Activated CD4-positive, alpha-beta T cell treated with anti-CD3 and anti-CD28 coated beads, Interleukin-2, amount 10 ng/mL, durations not matched to agents 7 days and 5 days (primary cell): ENCODE measurements around the gene ARG1. TPM values are rescaled to one million over a fixed set of nuclear protein-coding genes. Genes with fewer than 3 reads are reported as not detected.
A peak's percentile ranks its signal among the peaks of the same experiment; 100 is the strongest.
"Not testable (repeated sequence)": the region's sequence is repeated elsewhere in the genome, so short reads cannot be mapped to it uniquely, and the experiment has no call there.

Source experiments
- CTCF ChIA-PET: fragments of 350-600 bp; sonication (Branson Sonifier 250); formaldehyde crosslinking; loops from one replicate; lab custom pipeline; 2021; ENCODE audit warnings: antibody characterized with exemption; lab: Charles Lee
- POLR2A ChIA-PET: fragments of 350-600 bp; sonication (Branson Sonifier 250); formaldehyde crosslinking; loops from one replicate; lab custom pipeline; 2021; ENCODE audit warnings: antibody characterized with exemption; lab: Charles Lee
- DNase-seq: peaks from one replicate; pipeline ENCODE4 v3.0.0-alpha.2; 2020
- H3K27ac Mint-ChIP-seq: one replicate; pipeline ENCODE4 v1.8.0; 2021; ENCODE audit warnings: mild to moderate bottlenecking, moderate library complexity, mixed read lengths
- H3K27me3 Mint-ChIP-seq: one replicate; pipeline ENCODE4 v1.8.0; 2021; ENCODE audit warnings: mixed read lengths
- H3K36me3 Mint-ChIP-seq: one replicate; pipeline ENCODE4 v1.8.0; 2021; ENCODE audit warnings: low read depth, mixed read lengths
- H3K4me1 Mint-ChIP-seq: one replicate; pipeline ENCODE4 v1.8.0; 2021; ENCODE audit warnings: mixed read lengths
- H3K4me3 Mint-ChIP-seq: one replicate; pipeline ENCODE4 v1.8.0; 2021; ENCODE audit warnings: mild to moderate bottlenecking, moderate library complexity, mixed read lengths
- H3K9me3 Mint-ChIP-seq: one replicate; pipeline ENCODE4 v1.8.0; 2021; ENCODE audit warnings: mixed read lengths
- total RNA-seq, 2 experiments: library from RNA; stranded (reverse); gene quantifications; one replicate each; pipeline ENCODE4 v1.2.3, GENCODE V29; 2021

The ARG1 gene
- not detected for total RNA-seq

- no peaks in the 10 kb centered on the region for H3K4me1 Mint-ChIP-seq
- ChIA-PET CTCF (no interaction called here), POLR2A (no interaction called here)
- H3K27me3 Mint-ChIP-seq: no peaks in the 10 kb centered on the region
- peaks cover 2% of the 10 kb centered on the region for H3K36me3 Mint-ChIP-seq
- no peak within 1 kb of the TSS for H3K27ac Mint-ChIP-seq
- no peak within 1 kb of the TSS for H3K4me3 Mint-ChIP-seq
- no peaks in the 10 kb centered on the region for H3K9me3 Mint-ChIP-seq
- DNase-seq: no peak
These were observed at the start of gene ARG1 for GRCh38 chr6:131572686-131573415. Gene ARG1, plus strand, starts transcription at chr6:131573226. Its CDS starts 57 bp downstream, at chr6:131573283.

DNA sequence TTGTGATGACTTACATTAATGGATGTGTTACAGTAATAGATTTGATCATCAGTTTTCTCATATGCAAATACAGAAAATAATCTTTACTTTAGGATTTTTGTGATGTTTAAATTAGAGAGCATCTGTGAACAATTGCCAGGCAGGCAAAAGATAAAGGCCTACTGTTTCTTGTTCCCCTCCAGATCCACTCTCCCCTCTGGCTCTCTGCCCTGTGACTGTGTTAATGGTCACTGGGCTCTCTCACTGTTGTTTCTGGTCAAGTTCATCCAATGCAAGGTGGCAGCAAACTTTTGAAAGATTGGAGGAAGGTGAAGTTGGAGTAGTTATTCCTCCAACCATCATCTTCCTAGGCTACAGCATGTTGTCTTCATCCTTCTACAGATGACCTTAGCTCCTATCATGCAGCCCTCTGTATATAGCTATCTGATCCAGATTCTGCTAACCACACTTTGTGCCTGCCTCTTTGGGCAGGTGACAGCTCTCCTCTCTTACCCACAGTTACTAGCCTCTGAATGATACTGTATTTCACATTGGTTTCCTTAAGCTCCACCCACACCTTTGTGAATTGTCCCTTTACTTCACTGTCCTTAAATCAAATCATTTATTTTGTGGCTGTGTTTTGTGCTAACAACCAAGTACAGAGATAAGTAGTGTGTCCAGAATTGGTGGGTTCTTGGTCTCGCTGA lies 48.9 kb upstream of the ARG1 start:
- Mint-ChIP-seq H3K27me3 (peaks cover 2% of the 10 kb centered on the region), H3K4me3 (no peak overlapping the region), H3K36me3 (no peaks in the 10 kb centered on the region), H3K9me3 (peaks cover 5% of the 10 kb centered on the region), H3K4me1 (peaks cover 22% of the 10 kb centered on the region), H3K27ac (peak overlapping the region; percentile 33)
- POLR2A ChIA-PET: no interaction called here
- CTCF ChIA-PET: interaction anchor here (0.5 kb wide), 1 partner anchor 371 kb away, joined by 3 read pairs; no protein-coding TSS in a partner anchor
- DNase-seq: no peak

DNA sequence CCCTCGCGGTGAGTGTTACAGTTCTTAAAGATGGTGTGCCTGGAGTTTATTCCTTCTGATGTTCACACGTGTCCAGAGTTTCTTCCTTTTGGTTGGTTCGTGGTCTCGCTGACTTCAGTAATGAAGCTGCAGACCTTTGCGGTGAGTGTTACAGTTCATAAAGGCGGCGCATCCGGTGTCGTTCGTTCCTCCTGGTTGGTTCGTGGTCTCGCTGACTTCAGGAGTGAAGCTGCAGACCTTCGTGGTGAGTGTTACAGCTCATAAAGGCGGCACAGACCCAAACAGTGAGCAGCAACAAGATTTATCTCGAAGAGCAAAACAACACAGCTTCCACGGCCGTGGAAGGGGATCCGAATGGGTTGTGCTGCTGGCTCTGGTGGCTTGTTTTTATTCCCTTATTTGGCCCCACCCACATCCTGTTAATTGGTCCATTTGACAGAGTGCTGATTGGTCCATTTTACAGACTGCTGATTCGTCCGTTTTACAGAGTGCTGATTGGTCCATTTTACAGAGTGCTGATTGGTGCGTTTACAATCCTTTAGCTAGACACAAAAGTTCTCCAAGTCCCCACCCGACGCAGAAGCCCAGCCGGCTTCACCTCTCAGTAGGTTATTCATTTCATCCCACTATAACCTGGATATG lies 48.2 kb upstream of the ARG1 start:
- no peak overlapping the region for H3K4me3 Mint-ChIP-seq

GRCh38 chr6:131530936-131531335 lies 42.1 kb upstream of the ARG1 start:
- CTCF ChIA-PET: interaction anchor here (1.0 to 4.0 kb wide), 3 partner anchors 332 to 392 kb away, joined by 3 to 27 read pairs (median 19); no protein-coding TSS in a partner anchor
- DNase-seq, H3K36me3 Mint-ChIP-seq, H3K9me3 Mint-ChIP-seq, H3K4me3 Mint-ChIP-seq, H3K27me3 Mint-ChIP-seq, POLR2A ChIA-PET: not testable (repeated sequence)
- Mint-ChIP-seq H3K4me1 (peaks cover 55% of the 10 kb centered on the region), H3K27ac (peak overlapping the region; percentile 66)

More for the DNA sequence above, 48.2 kb upstream of the ARG1 start:
- Mint-ChIP-seq H3K27me3 (peaks cover 2% of the 10 kb centered on the region), H3K9me3 (peaks cover 5% of the 10 kb centered on the region), H3K4me1 (peaks cover 21% of the 10 kb centered on the region), H3K27ac (peak overlapping the region; percentile 33), H3K36me3 (no peaks in the 10 kb centered on the region)
- POLR2A ChIA-PET: no interaction called here
- no peak for DNase-seq
- CTCF ChIA-PET: interaction anchor here (1.4 to 1.7 kb wide), 2 partner anchors 310 to 325 kb away, joined by 5 read pairs; no protein-coding TSS in a partner anchor

DNA sequence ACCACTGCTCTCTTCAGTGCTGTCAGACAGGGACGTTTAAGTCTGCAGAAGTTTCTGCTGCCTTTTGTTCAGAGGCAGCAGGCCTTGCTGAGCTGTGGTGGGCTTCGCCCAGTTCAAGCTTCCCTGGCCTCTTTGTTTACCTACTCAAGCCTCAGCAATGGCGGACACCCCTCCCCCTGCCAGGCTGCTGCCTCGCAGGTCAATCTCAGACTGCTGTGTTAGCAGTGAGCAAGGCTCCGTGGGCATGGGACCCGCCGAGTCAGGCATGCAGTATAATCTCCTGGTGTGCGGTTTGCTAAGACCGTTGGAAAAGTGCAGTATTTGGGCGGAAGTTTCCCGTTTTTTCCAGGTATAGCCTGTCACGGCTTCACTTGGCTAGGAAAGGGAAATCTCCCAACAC lies 41.3 kb upstream of the ARG1 start:
- POLR2A ChIA-PET, H3K36me3 Mint-ChIP-seq, H3K27ac Mint-ChIP-seq, DNase-seq, H3K27me3 Mint-ChIP-seq, H3K9me3 Mint-ChIP-seq, H3K4me3 Mint-ChIP-seq: not testable (repeated sequence)
- CTCF ChIA-PET: interaction anchor here (1.0 to 4.0 kb wide), 3 partner anchors 333 to 391 kb away, joined by 3 to 27 read pairs (median 19); no protein-coding TSS in a partner anchor
- H3K4me1 Mint-ChIP-seq: peaks cover 54% of the 10 kb centered on the region

GRCh38 chr6:131532580-131533039 lies 40.4 kb upstream of the ARG1 start:
- H3K4me1 Mint-ChIP-seq: peaks cover 51% of the 10 kb centered on the region
- POLR2A ChIA-PET: no interaction called here
- DNase-seq: no peak
- no peaks in the 10 kb centered on the region for H3K9me3 Mint-ChIP-seq
- H3K27me3 Mint-ChIP-seq: no peaks in the 10 kb centered on the region
- H3K27ac Mint-ChIP-seq: peak overlapping the region; percentile 16
- H3K4me3 Mint-ChIP-seq: no peak overlapping the region
- H3K36me3 Mint-ChIP-seq: peaks cover 2% of the 10 kb centered on the region
- CTCF ChIA-PET: interaction anchor here (0.6 to 4.0 kb wide), 5 partner anchors 13 to 349 kb away, joined by 3 to 27 read pairs (median 5); no protein-coding TSS in a partner anchor

DNA sequence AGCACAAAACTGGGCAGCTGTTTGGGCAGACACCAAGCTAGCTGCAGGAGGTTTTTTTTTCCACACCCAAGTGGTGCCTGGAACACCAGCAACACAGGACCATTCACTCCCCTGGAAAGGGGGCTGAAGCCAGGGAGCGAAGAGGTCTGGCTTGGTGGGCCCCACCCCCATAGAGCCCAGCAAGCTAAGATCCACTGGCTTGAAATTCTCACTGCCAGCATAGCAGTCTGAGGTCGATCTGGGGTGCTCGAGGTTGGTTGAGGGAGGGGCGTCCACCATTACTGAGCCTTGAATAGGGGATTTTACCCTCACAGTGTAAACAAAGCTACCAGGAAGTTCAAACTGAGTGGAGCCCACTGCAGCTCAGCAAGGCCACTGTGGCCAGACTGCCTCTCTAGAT lies 34.4 kb upstream of the ARG1 start:
- H3K4me3 Mint-ChIP-seq: not testable (repeated sequence)

DNA sequence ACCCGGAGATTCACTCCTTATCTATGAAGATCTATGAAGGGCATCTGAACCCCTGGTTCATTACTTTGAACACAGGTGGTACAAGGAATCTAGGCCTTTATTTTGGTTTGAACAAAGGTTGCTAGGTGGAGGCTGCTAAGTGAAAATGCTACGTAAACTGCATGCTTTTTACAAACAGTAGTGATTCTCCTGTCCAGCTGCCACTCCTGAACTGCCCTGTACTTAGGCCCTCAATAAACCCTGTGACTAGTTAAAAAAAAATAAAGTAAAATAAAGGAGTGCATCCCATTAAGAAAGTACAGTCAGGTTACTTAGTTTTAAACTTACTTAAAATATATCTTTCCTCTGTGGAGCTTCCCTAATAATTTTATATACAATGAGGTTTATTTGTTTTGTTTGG lies 27.7 kb upstream of the ARG1 start:
- Mint-ChIP-seq H3K27ac (no peak overlapping the region), H3K9me3 (no peaks in the 10 kb centered on the region), H3K36me3 (no peaks in the 10 kb centered on the region), H3K4me3 (no peak overlapping the region), H3K4me1 (no peaks in the 10 kb centered on the region), H3K27me3 (peaks cover 3% of the 10 kb centered on the region)
- ChIA-PET CTCF (interaction anchor here (0.5 kb wide), 1 partner anchor 799 kb away, joined by 5 read pairs; no protein-coding TSS in a partner anchor), POLR2A (no interaction called here)
- DNase-seq: no peak

More for the DNA sequence above, 34.4 kb upstream of the ARG1 start:
- H3K36me3 Mint-ChIP-seq, H3K27me3 Mint-ChIP-seq, CTCF ChIA-PET, DNase-seq, POLR2A ChIA-PET, H3K4me1 Mint-ChIP-seq, H3K27ac Mint-ChIP-seq, H3K9me3 Mint-ChIP-seq: not testable (repeated sequence)

DNA sequence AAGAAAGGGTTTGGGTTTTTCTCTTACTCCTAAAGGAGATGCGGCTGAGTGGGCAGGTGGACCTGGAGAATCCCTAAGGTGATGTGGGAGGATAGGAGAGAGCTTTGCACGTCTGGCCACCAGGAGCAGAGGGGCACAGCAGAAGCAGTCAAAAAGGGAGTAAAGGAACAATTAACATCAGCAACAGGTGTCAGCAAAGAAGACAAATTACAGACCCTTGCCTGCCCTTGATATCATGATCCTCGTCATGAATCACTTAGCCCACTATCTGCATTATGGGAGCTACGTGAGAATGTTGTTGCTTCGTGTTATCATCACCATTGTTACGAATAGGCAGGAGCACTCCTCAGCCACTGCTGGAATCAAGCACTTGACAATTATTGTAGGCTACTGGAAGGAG lies 25.5 kb upstream of the ARG1 start:
- Mint-ChIP-seq H3K4me1 (no peaks in the 10 kb centered on the region), H3K27me3 (peaks cover 3% of the 10 kb centered on the region), H3K4me3 (no peak overlapping the region), H3K27ac (no peak overlapping the region), H3K36me3 (no peaks in the 10 kb centered on the region), H3K9me3 (no peaks in the 10 kb centered on the region)
- ChIA-PET POLR2A (no interaction called here), CTCF (interaction anchor here (1.4 kb wide), 1 partner anchor 326 kb away, joined by 3 read pairs; no protein-coding TSS in a partner anchor)
- DNase-seq: no peak

- Mint-ChIP-seq H3K27me3 (peaks cover 3% of the 10 kb centered on the region), H3K4me1 (no peaks in the 10 kb centered on the region), H3K4me3 (no peak overlapping the region), H3K36me3 (no peaks in the 10 kb centered on the region), H3K9me3 (no peaks in the 10 kb centered on the region), H3K27ac (no peak overlapping the region)
- DNase-seq: no peak
- ChIA-PET CTCF (interaction anchor here (1.4 kb wide), 1 partner anchor 327 kb away, joined by 3 read pairs; no protein-coding TSS in a partner anchor), POLR2A (no interaction called here)
These were observed 24.6 kb upstream of the ARG1 start for GRCh38 chr6:131548441-131548840.

GRCh38 chr6:131549811-131550210 lies 23.2 kb upstream of the ARG1 start:
- Mint-ChIP-seq H3K4me1 (no peaks in the 10 kb centered on the region), H3K27ac (no peak overlapping the region), H3K9me3 (no peaks in the 10 kb centered on the region), H3K36me3 (no peaks in the 10 kb centered on the region), H3K4me3 (no peak overlapping the region), H3K27me3 (no peaks in the 10 kb centered on the region)
- POLR2A ChIA-PET: no interaction called here
- CTCF ChIA-PET: no interaction called here
- no peak for DNase-seq

DNA sequence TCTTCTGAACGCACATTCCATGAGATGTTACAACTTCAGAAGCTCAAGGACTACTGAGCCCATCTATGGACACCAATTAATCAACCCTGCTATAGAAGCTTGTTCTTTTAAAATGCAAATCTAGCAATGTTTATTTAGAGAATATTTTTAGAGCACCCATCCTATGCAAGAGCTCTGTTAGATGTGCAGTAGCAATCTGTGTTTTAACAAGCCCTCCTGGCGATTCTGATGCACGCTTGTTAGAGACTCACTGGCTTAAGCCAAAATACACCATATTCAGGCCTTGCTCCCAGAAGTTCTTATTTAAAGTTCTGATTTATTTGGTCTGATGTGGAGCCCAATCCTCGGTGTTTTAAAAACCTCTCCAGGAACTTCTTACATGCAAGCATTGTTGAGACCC lies 21.1 kb upstream of the ARG1 start:
- H3K27me3 Mint-ChIP-seq: no peaks in the 10 kb centered on the region
- no peaks in the 10 kb centered on the region for H3K4me1 Mint-ChIP-seq
- CTCF ChIA-PET: interaction anchor here (1.5 kb wide), 1 partner anchor 17 kb away, joined by 4 read pairs; no protein-coding TSS in a partner anchor

More for the DNA sequence above, 21.1 kb upstream of the ARG1 start:
- Mint-ChIP-seq H3K9me3 (no peaks in the 10 kb centered on the region), H3K36me3 (no peaks in the 10 kb centered on the region), H3K27ac (no peak overlapping the region), H3K4me3 (no peak overlapping the region)
- POLR2A ChIA-PET: no interaction called here
- no peak for DNase-seq
